Fibroblast of lung (primary cell): ENCODE measurements around the gene TIGD1. TPM values are rescaled to one million over a fixed set of nuclear protein-coding genes. Genes with fewer than 3 reads are reported as not detected.

Experiments
- DNase-seq, 2 donors: peaks; one replicate each; pipeline versions ENCODE4 v3.0.0 to v3.0.0-alpha.2; 2010; ENCODE audit warnings: low read depth in 2 of 2
- H2AFZ ChIP-seq: 2 replicates; pipeline ENCODE4 v1.5.1; 2012; ENCODE audit warnings: low read length, control low read depth, inconsistent platforms
- H3K27ac ChIP-seq: 2 replicates; pipeline ENCODE4 v1.5.1; 2011; ENCODE audit warnings: low read length, control low read depth; ENCODE audit not compliant: insufficient read depth
- H3K27me3 ChIP-seq: 2 replicates; pipeline ENCODE4 v1.5.1; 2011; ENCODE audit warnings: mild to moderate bottlenecking, low read length; ENCODE audit not compliant: control insufficient read depth, insufficient read depth
- H3K36me3 ChIP-seq: 2 replicates; pipeline ENCODE4 v1.5.1; 2011; ENCODE audit warnings: low read length; ENCODE audit not compliant: control insufficient read depth, insufficient read depth
- H3K4me1 ChIP-seq: 2 replicates; pipeline ENCODE4 v1.5.1; 2011; ENCODE audit warnings: low read length; ENCODE audit not compliant: control insufficient read depth, insufficient read depth; ENCODE audit errors: extremely low read depth
- H3K4me2 ChIP-seq: 2 replicates; pipeline ENCODE4 v1.5.1; 2011; ENCODE audit warnings: low read length, control low read depth; ENCODE audit not compliant: insufficient read depth; ENCODE audit errors: extremely low read depth
- H3K4me3 ChIP-seq, 4 experiments: fragments of 200-600 bp in 1 of 4; sonication (generic) in 1 of 4; replicated peaks in 1 of 4; 2 replicates each; pipeline ENCODE4 v1.5.1; 2011 to 2016; ENCODE audit warnings: low read length in 4 of 4, low read depth in 3 of 4, mild to moderate bottlenecking in 3 of 4, control low read depth in 2 of 4, inconsistent platforms in 1 of 4, mixed read lengths in 1 of 4; ENCODE audit not compliant: insufficient read depth in 1 of 4; ENCODE audit errors: control extremely low read depth in 1 of 4
- H3K79me2 ChIP-seq: 2 replicates; pipeline ENCODE4 v1.5.1; 2012; ENCODE audit warnings: mild to moderate bottlenecking, low read length, inconsistent platforms; ENCODE audit not compliant: control insufficient read depth, insufficient read depth
- H3K9ac ChIP-seq: 2 replicates; pipeline ENCODE4 v1.5.1; 2011; ENCODE audit warnings: mild to moderate bottlenecking, low read length, control low read depth; ENCODE audit not compliant: insufficient read depth
- H3K9me3 ChIP-seq: 2 replicates; pipeline ENCODE4 v1.5.1; 2012; ENCODE audit warnings: low read depth, low read length; ENCODE audit not compliant: control insufficient read depth, insufficient read depth
- H4K20me1 ChIP-seq: 2 replicates; pipeline ENCODE4 v1.5.1; 2011; ENCODE audit warnings: low read length; ENCODE audit not compliant: control insufficient read depth, insufficient read depth; ENCODE audit errors: extremely low read depth
- CTCF ChIP-seq, 2 donors: IDR thresholded peaks in 1 of 2; conservative IDR thresholded peaks in 1 of 2; 1 replicate in 1 of 2; 2 replicates in 1 of 2; pipeline ENCODE4 v1.5.1; 2011 to 2012; ENCODE audit warnings: low read length in 2 of 2, control low read depth in 1 of 2, inconsistent platforms in 1 of 2, low read depth in 1 of 2, mild to moderate bottlenecking in 1 of 2
- EZH2 ChIP-seq: IDR thresholded peaks from 2 replicates; pipeline ENCODE4 v1.5.1; 2012; ENCODE audit warnings: low read length, control low read depth, mild to moderate bottlenecking; ENCODE audit errors: missing control alignments
- polyA plus RNA-seq, 2 donors: library from polyadenylated mRNA; depleted of rRNA in 1 of 2; stranded (reverse) in 1 of 2; unstranded in 1 of 2; fragments of >200 nt; gene quantifications; 2 replicates each; pipeline ENCODE4 v1.2.1, GENCODE V29; 2011 to 2012; ENCODE audit warnings: missing spikeins in 1 of 2
- total RNA-seq: library from RNA; depleted of rRNA; stranded (reverse); fragments of >200 nt; gene quantifications from 2 replicates; pipeline ENCODE4 v1.2.1, GENCODE V29; 2014

TIGD1 gene
- total and polyA plus RNA-seq, 2 donors (not counting 1 experiment from before 2014, with no cell fraction given), result 2.5 to 4.0 TPM

GRCh38 chr2:232577841-232578240 is 27.5 kb upstream of the TIGD1 start:
- H3K27me3 ChIP-seq, result no peaks in the 10 kb centered on the region
- H3K9ac ChIP-seq, result no peak overlapping the region
- no peak overlapping the region for H3K4me2 ChIP-seq
- H3K36me3 ChIP-seq, result peaks cover 3% of the 10 kb centered on the region
- H3K27ac ChIP-seq, result no peak overlapping the region
- DNase-seq, result no peak
- H4K20me1 ChIP-seq, result no peaks in the 10 kb centered on the region
- H3K4me1 ChIP-seq, result no peaks in the 10 kb centered on the region
- no peaks in the 10 kb centered on the region for H3K79me2 ChIP-seq
- no peaks in the 10 kb centered on the region for H3K9me3 ChIP-seq
- no peak overlapping the region for H2AFZ ChIP-seq
- no peak overlapping the region for H3K4me3 ChIP-seq
- no peak for TF ChIP-seq EZH2
- no peak for TF ChIP-seq CTCF (conservative IDR thresholded peaks at IDR 0.05 in 1 of 2, IDR thresholded peaks at IDR 0.05 in 1 of 2; ENCODE audit: low read depth in 1 of 2, low read length in 2 of 2)

- no peak for TF ChIP-seq EZH2
- no peak for TF ChIP-seq CTCF (conservative IDR thresholded peaks at IDR 0.05 in 1 of 2, IDR thresholded peaks at IDR 0.05 in 1 of 2; ENCODE audit: low read depth in 1 of 2, low read length in 2 of 2)
- Histone ChIP-seq H3K27ac (no peak overlapping the region), H3K4me3 (no peak overlapping the region), H3K27me3 (no peaks in the 10 kb centered on the region), H2AFZ (no peak overlapping the region), H3K36me3 (peaks cover 3% of the 10 kb centered on the region), H3K9ac (no peak overlapping the region), H3K4me1 (no peaks in the 10 kb centered on the region), H3K9me3 (no peaks in the 10 kb centered on the region), H4K20me1 (no peaks in the 10 kb centered on the region), H3K4me2 (no peak overlapping the region), H3K79me2 (no peaks in the 10 kb centered on the region)
- DNase-seq, result peak; percentile 20 to 71
These were observed 26.6 kb upstream of the TIGD1 start for GRCh38 chr2:232576995-232577394.

- TF ChIP-seq EZH2 (no peak), CTCF (conservative IDR thresholded peaks at IDR 0.05 in 1 of 2, IDR thresholded peaks at IDR 0.05 in 1 of 2; ENCODE audit: low read depth in 1 of 2, low read length in 2 of 2) (no peak)
These were observed 25.0 kb upstream of the TIGD1 start for GRCh38 chr2:232575404-232575746.

More at GRCh38 chr2:232575404-232575746, 25.0 kb upstream of the TIGD1 start:
- no peak overlapping the region for H3K4me2 ChIP-seq
- peaks cover 3% of the 10 kb centered on the region for H3K36me3 ChIP-seq
- H3K9ac ChIP-seq, result no peak overlapping the region
- no peak for DNase-seq
- no peak overlapping the region for H2AFZ ChIP-seq
- no peak overlapping the region for H3K4me3 ChIP-seq
- no peaks in the 10 kb centered on the region for H3K4me1 ChIP-seq
- H3K27me3 ChIP-seq, result no peaks in the 10 kb centered on the region
- no peaks in the 10 kb centered on the region for H3K79me2 ChIP-seq
- H3K9me3 ChIP-seq, result no peaks in the 10 kb centered on the region
- H4K20me1 ChIP-seq, result no peaks in the 10 kb centered on the region
- no peak overlapping the region for H3K27ac ChIP-seq
